ENCODE results near the gene MARCHF3. TPM values are rescaled to one million over a fixed set of nuclear protein-coding genes. Genes with fewer than 3 reads are reported as not detected.

MARCHF3 gene
- total and polyA plus RNA-seq, 2 of the 13 experiments (the other 11 are each of a cell fraction or from before 2014, with no cell fraction given), result 4.8 to 11.9 TPM

DNA sequence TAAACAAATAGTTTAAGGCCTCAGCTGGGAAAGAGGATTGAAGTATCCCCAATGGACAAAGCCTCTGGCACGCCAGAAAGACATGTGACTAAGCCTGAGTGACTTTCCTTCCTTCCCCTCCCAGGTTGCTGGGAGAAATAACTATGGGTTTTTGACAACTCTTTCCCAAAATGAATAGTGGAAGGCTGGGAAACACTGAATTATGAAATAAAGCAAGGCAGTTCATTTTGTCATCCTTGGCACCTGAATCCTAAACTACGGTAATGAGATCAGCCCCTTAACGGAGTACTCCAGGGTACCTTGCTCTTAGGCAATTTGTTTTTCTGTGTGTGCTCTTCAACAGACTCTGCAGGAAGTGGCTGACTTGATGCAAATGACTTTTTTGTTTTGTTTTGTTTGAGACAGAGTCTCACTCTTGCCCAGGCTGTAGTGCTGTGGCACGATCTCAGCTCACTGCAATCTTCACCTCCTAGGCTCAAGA lies 178.2 kb downstream of the MARCHF3 start:
- DNase-seq (ENCODE audit: low spot score), result no peak
- no peak for FAIRE-seq
- in situ Hi-C loops (cut with HindIII; ENCODE audit: extremely low pct_ligation_motif_present, low pct_unique_long_range_greater_than_20kb), result no loop called here
- no peak for ATAC-seq
- no peaks in the 10 kb centered on the region for H3K4me1 ChIP-seq (ENCODE audit: insufficient read depth, low read length)
- H2AFZ ChIP-seq (ENCODE audit: low read length), result no peak overlapping the region
- no peak overlapping the region for H3K9ac ChIP-seq (ENCODE audit: insufficient read depth, low read depth, low read length)
- intact Hi-C loops (cut with micrococcal nuclease; ENCODE audit: unreplicated experiment), result no loop called here
- H3K9me3 ChIP-seq (ENCODE audit: low read length), result no peaks in the 10 kb centered on the region
- H4K20me1 ChIP-seq (ENCODE audit: insufficient read depth, low read length), result no peaks in the 10 kb centered on the region
- TF ChIP-seq NONO (IDR thresholded peaks at IDR 0.05), result no peak
- no peak for TF ChIP-seq NONO (CRISPR knock-in tag; conservative IDR thresholded peaks at IDR 0.05)
- TF ChIP-seq HDAC2 (CRISPR knock-in tag; IDR thresholded peaks at IDR 0.05), result no peak
- TF ChIP-seq HNRNPL (IDR thresholded peaks at IDR 0.05; ENCODE audit: low read depth, low read length), result no peak
- TF ChIP-seq ZNF780A (CRISPR knock-in tag; IDR thresholded peaks at IDR 0.05), result no peak
- TF ChIP-seq, protein P1, sequence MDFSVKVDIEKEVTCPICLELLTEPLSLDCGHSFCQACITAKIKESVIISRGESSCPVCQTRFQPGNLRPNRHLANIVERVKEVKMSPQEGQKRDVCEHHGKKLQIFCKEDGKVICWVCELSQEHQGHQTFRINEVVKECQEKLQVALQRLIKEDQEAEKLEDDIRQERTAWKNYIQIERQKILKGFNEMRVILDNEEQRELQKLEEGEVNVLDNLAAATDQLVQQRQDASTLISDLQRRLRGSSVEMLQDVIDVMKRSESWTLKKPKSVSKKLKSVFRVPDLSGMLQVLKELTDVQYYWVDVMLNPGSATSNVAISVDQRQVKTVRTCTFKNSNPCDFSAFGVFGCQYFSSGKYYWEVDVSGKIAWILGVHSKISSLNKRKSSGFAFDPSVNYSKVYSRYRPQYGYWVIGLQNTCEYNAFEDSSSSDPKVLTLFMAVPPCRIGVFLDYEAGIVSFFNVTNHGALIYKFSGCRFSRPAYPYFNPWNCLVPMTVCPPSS (IDR thresholded peaks at IDR 0.05), result no peak
- TF ChIP-seq HMG20A (CRISPR knock-in tag; IDR thresholded peaks at IDR 0.05; ENCODE audit: borderline replicate concordance), result no peak
- TF ChIP-seq ZNF567 (CRISPR knock-in tag; IDR thresholded peaks at IDR 0.05; ENCODE audit: borderline replicate concordance), result no peak
- TF ChIP-seq ZNF224 (CRISPR knock-in tag; IDR thresholded peaks at IDR 0.05), result no peak
- no peak for TF ChIP-seq THYN1 (CRISPR knock-in tag; IDR thresholded peaks at IDR 0.05; ENCODE audit: borderline replicate concordance, low read depth)
- TF ChIP-seq, protein P2, sequence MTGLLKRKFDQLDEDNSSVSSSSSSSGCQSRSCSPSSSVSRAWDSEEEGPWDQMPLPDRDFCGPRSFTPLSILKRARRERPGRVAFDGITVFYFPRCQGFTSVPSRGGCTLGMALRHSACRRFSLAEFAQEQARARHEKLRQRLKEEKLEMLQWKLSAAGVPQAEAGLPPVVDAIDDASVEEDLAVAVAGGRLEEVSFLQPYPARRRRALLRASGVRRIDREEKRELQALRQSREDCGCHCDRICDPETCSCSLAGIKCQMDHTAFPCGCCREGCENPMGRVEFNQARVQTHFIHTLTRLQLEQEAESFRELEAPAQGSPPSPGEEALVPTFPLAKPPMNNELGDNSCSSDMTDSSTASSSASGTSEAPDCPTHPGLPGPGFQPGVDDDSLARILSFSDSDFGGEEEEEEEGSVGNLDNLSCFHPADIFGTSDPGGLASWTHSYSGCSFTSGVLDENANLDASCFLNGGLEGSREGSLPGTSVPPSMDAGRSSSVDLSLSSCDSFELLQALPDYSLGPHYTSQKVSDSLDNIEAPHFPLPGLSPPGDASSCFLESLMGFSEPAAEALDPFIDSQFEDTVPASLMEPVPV (CRISPR knock-in tag; IDR thresholded peaks at IDR 0.05), result no peak
- TF ChIP-seq ZNF772 (CRISPR knock-in tag; IDR thresholded peaks at IDR 0.05), result no peak
- TF ChIP-seq RFX3 (CRISPR knock-in tag; IDR thresholded peaks at IDR 0.05), result no peak
- TF ChIP-seq ATF7-NPFF (CRISPR knock-in tag; IDR thresholded peaks at IDR 0.05; ENCODE audit: low read depth), result no peak
- no peak for TF ChIP-seq SYNCRIP (IDR thresholded peaks at IDR 0.05; ENCODE audit: insufficient read depth, low read depth, low read length)
- TF ChIP-seq SNAPC2 (CRISPR knock-in tag; IDR thresholded peaks at IDR 0.05), result no peak
- no peak for TF ChIP-seq ZNF335 (CRISPR knock-in tag; IDR thresholded peaks at IDR 0.05)
- TF ChIP-seq ZNF615 (CRISPR knock-in tag; IDR thresholded peaks at IDR 0.05; ENCODE audit: borderline replicate concordance), result no peak
- no peak for TF ChIP-seq ZNF83 (CRISPR knock-in tag; IDR thresholded peaks at IDR 0.05; ENCODE audit: borderline replicate concordance)
- TF ChIP-seq ZNF180 (CRISPR knock-in tag; IDR thresholded peaks at IDR 0.05; ENCODE audit: borderline replicate concordance, low read depth), result no peak
- WGBS (ENCODE audit: low lambda C conversion rate), result 95% methylated on average over 4 of the region's 4 CpGs
- no peak overlapping the region for H3K27ac ChIP-seq (ENCODE audit: extremely low read length, insufficient read depth, low read length)
- no peak overlapping the region for H3K4me3 ChIP-seq (replicated peaks in 1 of 3; ENCODE audit: insufficient read depth in 1 of 3, low read depth in 2 of 3, low read length in 3 of 3)
- H3K79me2 ChIP-seq (ENCODE audit: insufficient read depth, low read length), result no peaks in the 10 kb centered on the region
- no peak overlapping the region for H3K4me2 ChIP-seq (ENCODE audit: low read depth, low read length)
- ChIA-PET POLR2A (no interaction called here), CTCF (ENCODE audit: low intra/inter-chr PET ratio, low total read pairs) (no interaction called here)
- H3K27me3 ChIP-seq (ENCODE audit: control insufficient read depth in 1 of 2, insufficient read depth in 2 of 2, low read length in 2 of 2), result no peaks in the 10 kb centered on the region
- H3K36me3 ChIP-seq (replicated peaks in 1 of 2; ENCODE audit: control insufficient read depth in 1 of 2, insufficient read depth in 2 of 2, low read length in 2 of 2), result no peaks in the 10 kb centered on the region; a peak in 1 of 5 replicates
- no TSS peak for BruUV-seq (replicated peaks)
